Stimulated activated CD4-positive, alpha-beta T cell treated with anti-CD3 and anti-CD28 coated beads, Interleukin-12 subunit alpha, Interleukin-12 subunit beta, amount 100 ng/mL, for 48 hours (primary cell): ENCODE data around the gene NOTCH1.
"Not testable (repeated sequence)": the region's sequence is repeated elsewhere in the genome, so short reads cannot be mapped to it uniquely, and the experiment has no call there.

Experiments used
- DNase-seq, 3 donors: peaks; one replicate each; pipeline ENCODE4 v3.0.0-alpha.2; 2020; ENCODE audit warnings: low read depth in 2 of 3, low spot score in 1 of 3

The NOTCH1 gene

DNA sequence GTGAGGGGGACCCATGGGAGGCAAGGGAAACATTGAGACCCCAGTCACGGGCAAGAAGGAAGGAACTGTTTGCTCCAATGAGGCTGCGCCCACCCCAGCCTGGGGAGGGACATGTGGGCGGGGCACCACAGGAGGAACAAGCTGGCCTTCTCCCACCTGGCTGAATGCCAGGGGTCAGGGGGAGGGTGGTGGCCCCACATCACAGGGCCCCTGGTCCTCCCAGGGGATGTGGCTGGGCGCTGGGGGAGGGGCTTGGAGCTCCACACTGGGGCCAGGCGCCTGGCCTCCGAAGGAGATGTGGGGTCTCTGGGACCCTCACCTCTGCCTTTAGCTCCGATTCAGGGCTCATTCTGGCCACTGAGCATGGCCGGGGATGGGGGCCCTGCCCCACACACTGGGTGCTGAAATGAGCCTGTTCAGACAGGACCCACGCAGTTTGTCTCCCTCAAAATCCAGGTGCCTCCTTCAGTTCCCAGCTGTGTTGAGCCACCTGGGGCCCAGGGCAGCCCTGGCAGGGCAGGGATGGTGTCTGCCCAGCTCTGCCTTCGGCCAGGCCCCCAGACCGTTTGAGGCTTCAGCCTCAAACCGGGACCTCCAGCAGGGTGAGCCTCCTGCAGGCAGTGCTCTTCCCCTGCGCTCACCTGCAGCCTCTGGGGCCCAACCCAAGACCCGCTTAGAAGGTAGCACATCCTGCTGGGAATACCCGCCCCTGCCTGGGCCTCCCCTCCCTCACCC lies 33.2 kb upstream of the NOTCH1 start:
- DNase-seq: no peak

- DNase-seq: no peak
Measured at GRCh38 chr9:136578626-136578914, 32.7 kb upstream of the NOTCH1 start.

GRCh38 chr9:136577941-136578625 lies 32.2 kb upstream of the NOTCH1 start:
- DNase-seq: no peak

DNA sequence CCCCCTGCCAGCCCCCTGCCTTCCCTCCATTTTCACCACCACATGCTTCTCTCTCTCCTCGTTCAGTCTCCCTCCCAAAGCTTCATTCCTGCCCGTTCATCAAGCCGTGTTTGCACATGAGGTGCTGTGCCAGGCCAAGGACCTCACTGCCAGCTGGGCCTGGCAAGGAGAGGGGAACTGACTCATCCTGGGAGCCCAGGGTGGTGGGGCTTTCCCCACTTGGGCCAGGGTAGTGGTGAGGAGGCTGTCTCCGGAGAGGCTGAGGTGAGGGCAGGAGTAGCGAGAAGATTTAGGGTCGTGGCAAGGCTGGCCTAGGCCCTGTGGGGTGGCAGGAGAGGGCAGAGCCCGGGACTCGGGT lies 30.4 kb upstream of the NOTCH1 start:
- no peak for DNase-seq

DNA sequence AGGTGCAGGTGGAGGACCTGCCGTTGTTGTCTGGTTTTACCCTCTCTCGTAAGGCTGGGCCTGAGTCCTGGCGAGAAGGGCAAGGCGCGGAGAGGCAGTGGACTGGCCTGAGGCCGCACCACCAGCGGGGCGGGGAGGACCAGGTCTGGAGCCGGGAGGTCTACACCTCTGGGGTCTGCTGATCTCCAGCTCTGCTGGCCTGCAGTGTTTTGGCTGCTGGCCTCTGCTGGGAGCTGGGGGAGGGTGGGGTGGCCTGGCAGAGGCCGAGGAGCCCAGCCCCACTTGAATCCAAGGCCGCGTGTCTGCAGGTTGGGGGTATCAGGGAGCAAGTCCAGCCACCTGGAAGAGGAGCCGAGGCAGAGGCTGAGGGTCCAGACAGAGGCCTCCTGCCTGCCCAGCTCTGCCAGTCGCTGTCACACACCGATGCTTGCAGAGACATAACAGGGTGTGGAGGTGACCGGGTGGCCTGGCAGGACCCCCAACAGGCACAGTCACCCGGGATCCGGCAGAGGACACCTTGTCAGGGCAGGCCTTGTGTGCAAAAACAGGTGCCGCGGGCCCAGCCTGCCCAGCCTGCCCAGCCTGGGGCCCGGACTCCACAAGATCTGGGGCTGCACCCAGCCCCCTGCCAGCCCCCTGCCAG lies 29.9 kb upstream of the NOTCH1 start:
- DNase-seq: no peak

DNA sequence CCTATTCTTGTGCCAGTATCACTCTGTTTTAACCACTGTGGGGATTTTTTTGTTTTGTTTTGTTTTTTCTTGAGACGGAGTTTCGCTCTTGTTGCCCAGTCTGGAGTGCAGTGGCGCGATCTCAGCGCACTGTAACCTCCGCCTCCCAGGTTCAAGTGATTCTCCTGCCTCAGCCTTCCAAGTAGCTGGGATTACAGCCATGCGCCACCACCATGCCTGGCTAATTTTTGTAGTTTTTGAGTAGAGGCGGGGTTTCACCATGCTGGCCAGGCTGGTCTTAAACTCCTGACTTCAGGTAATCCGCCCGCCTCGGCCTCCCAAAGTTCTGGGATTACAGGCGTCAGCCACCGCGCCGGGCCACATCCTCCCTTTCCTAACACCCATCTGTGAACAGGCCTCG lies 28.8 kb upstream of the NOTCH1 start:
- not testable (repeated sequence) for DNase-seq

DNA sequence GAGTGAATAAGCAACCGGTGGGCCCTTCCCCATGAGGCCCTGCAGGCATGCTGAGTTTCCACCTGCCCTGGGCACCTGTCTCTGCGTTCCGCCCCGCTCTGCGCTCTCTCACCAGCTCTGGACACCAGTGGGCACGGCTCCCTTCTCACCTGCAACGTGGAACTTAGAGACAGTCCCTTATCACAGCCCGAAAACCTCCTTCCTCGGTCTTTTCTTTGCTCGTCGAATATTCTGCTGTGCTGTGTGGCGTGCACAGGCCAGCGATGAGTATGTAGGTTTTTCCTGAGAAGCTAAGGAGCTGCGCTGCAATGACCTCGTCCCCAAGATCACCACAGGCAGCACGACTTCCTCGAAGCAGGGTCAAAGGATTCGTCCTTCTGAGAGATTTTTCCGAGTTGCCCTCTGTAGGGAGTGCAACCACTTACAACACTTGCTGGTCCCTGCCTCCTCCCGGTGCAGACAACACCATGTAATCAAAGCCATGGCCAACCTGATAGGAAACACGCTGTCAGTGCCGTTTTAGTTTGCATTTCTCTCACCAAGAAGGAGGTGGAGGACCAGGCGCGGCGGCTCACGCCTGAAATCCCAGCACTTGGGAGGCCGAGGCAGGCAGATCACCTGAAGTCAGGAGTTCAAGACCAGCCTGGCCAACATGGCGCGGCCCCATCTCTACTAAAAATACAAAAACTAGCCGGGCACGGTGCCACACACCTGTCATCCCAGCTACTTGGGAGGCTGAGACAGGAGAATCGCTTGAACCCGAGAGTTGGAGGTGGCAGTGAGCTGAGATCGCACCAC lies 27.2 kb upstream of the NOTCH1 start:
- no peak for DNase-seq

- no peak for DNase-seq
Measured at GRCh38 chr9:136572003-136572827, 26.4 kb upstream of the NOTCH1 start.

DNA sequence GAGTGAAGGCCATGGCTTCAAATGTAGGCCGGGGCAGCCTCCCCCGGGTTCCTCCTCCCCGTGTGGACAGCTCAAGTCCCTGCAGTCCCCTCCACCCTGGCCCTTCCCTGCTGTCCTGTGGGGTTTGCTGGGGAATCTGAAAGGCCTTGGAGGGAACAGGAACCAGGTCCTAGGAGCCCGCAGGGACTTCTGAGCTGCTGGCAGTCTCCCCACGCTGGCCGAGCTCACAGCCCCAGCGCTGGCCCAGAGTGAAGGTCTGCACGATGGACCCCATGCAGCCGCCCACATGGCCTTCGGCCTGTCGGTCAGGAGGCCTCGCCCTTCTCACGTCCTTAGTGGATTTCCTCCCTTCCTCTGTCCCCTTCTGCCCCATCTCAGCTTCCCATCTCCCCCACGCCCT lies 25.7 kb upstream of the NOTCH1 start:
- DNase-seq: no peak

DNA sequence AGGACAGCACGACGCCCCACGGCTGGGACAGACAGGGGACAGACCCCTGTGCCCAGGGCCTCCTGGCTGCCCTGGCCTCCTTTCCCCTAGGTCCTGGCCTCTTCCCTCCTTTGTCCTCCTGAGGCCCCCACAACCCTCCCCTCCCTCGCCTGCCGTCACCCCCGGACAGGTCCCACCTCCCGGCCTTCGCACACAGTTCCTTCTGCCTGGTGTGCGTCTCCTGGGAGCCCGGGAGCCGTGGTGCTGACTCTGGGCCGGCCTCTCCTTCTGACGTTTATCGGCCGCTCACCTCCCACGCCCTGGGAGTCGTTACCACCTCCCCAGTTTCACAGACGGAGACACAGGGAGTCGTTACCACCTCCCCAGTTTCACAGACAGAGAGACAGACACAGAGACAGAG lies 25.1 kb upstream of the NOTCH1 start:
- no peak for DNase-seq

DNA sequence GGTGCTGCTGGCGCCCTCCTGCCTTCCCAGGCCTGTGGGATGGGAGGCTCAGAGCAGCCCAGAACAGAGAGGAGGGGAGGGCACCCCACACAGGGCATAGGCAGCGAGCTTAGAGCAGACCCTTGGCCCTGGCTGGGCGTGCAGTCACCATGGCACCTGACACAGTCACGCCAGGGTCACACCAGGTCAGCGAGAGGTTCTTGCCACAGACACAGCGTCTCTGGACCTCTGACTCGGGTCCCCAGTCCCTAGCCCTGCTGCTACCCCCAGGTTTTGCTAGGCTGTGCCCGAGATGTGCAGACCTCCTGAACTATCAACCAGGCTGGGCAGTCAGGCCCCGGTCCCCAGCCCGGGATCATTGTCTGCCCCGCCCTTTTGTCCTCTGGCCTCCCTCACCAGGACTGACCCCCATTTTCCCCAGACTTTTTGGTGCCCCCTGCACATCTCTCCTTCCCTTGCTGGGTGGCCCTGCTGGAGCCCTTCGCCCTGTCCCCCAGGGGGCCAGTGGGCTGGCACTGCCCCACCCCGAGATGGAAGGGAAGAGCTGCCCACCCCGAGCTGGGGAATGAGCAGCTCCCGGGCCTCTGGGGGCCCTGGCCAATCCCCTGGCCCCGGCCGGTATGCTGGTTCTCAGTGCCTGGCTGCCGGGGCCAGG lies 24.5 kb upstream of the NOTCH1 start:
- DNase-seq: no peak

DNA sequence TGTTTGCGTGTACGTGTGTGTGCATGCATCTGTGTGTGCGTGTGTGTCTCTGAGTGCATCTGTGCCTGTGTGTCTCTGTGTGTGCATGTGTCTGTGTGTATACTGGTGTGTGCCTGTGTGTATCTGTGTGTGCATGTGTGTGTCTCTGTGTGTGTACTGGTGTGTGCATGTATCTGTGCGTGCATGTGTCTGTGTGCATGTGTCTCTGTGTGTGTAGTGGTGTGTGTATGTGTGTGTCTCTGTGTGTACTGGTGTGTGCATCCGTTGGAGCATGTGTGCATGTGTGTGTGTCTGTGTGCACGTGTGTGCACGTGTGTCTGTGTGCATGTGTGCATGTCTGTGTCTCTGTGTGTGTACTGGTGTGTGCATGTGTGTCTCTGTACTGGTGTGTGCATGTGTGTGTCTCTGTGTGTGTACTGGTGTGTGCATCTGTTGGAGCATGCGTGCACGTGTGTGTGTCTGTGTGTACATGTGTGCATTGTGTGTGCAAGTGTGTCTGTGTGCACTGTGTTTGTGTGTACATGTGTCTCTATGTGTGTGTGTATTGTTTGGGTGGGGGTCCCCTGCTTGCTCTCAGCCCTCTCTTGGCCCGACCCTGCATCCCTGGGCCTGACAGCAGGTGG lies 23.8 kb upstream of the NOTCH1 start:
- DNase-seq: no peak

DNA sequence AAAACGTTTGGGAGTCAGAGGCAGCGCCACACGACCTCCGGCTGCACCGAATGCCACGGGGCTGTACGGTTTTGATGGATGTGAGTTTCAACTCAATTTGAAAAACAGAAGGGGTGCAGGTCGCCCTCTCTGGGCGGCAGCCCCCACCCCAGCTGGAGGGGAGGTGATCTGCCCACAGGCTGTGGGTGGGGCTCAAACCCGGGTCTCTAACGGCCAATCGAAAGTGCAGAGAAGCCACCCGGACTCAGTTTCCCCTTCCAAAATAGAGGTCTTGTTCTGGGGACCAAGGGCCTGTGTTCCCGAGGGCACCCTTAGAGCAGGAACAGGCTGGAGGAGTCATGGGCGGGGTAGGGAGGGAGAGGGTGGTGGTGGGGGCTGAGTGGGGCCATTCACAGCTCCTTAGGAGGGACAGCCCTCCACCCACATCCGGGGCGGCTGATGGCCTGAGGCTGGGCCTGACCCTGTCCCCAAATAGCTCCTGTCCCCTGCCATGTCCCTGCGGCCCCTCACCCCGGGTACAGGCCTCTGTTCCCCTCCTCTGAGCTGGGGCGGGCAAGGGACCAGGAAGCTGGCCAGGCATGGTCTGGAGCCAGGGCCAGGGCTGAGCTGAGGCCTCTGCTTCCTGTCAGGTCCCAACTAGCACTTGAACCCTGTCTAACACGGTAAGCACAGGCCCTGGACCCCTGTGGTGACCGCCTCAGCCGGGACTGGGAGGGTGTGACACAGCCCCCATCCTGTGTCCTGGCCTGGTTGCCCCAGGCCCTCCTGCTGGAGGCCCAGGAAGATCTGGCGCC lies 22.6 kb upstream of the NOTCH1 start:
- DNase-seq: no peak

DNA sequence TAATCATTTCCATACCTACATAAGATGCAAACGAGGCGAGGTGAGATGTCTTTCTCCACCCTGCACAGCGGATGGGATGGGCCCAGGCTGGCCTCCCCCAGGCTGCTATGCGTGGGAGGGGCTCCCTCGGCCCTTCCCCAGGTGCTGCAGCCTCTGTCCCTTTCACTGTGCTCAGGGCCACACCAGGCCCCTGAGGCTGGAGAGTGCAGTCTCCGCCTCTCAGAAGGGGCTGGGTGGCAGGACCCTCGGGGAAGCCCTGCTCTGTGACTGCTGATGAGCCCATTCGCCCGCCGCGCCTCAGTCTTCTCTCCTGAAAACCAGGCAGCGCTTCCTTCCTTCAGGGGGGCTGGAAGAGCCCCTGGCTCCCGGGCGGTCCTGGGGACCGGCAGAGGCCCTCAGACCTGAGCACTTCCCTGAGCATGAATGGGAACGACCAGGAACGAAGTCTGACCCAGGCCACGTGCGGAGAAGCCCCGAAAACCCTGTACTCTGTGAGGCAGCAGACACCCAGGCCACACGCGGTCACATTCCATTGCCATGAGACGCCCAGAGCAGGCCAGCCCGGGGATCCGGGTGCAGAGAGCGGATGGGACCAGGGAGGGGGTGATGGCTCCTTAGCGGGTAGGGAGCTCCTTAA lies 21.9 kb upstream of the NOTCH1 start:
- no peak for DNase-seq

- DNase-seq: no peak
Measured at GRCh38 chr9:136566901-136567300, 21.1 kb upstream of the NOTCH1 start.

GRCh38 chr9:136566553-136566895 lies 20.7 kb upstream of the NOTCH1 start:
- DNase-seq: no peak

- no peak for DNase-seq
Measured at GRCh38 chr9:136565715-136566552, 20.1 kb upstream of the NOTCH1 start.

- no peak for DNase-seq
Measured at GRCh38 chr9:136565086-136565714, 19.4 kb upstream of the NOTCH1 start.
